PC-3 (cell line): ENCODE measurements around the gene COA6. TPM values are rescaled to one million over a fixed set of nuclear protein-coding genes. Genes with fewer than 3 reads are reported as not detected.
A peak's percentile ranks its signal among the peaks of the same experiment; 100 is the strongest.

ENCODE experiments used
- ATAC-seq: fragments of 200-7000 bp; cut with Tn5 transposase; 2 replicates; pipeline ENCODE4 v1.9.1; 2020; ENCODE audit warnings: mild to moderate bottlenecking, moderate library complexity
- BruUV-seq: library from RNA; stranded (reverse); fragments of 400-500 nt; replicated peaks from 2 replicates; lab custom pipeline; 2021; lab: Mats Ljungman, UMichigan
- CTCF ChIA-PET: fragments of 300-600 bp; sonication (Branson Sonifier 250); formaldehyde crosslinking; loops from one replicate; lab custom pipeline; 2022; ENCODE audit warnings: antibody characterized with exemption; lab: Charles Lee
- POLR2A ChIA-PET: fragments of 300-600 bp; sonication (Branson Sonifier 250); formaldehyde crosslinking; loops from one replicate; lab custom pipeline; 2022; ENCODE audit warnings: antibody characterized with exemption; ENCODE audit not compliant: unreplicated experiment; lab: Charles Lee
- DNase-seq: peaks from one replicate; pipeline ENCODE4 v3.0.0-alpha.2; 2015
- H2AFZ ChIP-seq: fragments of 300-600 bp; sonication (generic); 2 replicates; pipeline ENCODE4 v1.6.0; 2016; ENCODE audit warnings: antibody characterized with exemption, low read length
- H3F3A ChIP-seq: fragments of 300-600 bp; sonication (generic); one replicate; pipeline ENCODE4 v1.6.0; 2017; ENCODE audit warnings: antibody characterized with exemption, low read length, control low read depth, mild to moderate bottlenecking; ENCODE audit not compliant: unreplicated experiment
- H3K27ac ChIP-seq: fragments of 300-600 bp; sonication (generic); 2 replicates; pipeline ENCODE4 v1.5.1; 2016; ENCODE audit warnings: mild to moderate bottlenecking, low read length
- H3K27me3 ChIP-seq: fragments of 300-600 bp; sonication (generic); 2 replicates; pipeline ENCODE4 v1.6.1; 2016; ENCODE audit warnings: low read length, mixed read lengths
- H3K36me3 ChIP-seq: fragments of 300-600 bp; sonication (generic); 2 replicates; pipeline ENCODE4 v1.6.1; 2016; ENCODE audit warnings: low read depth, mixed run types, low read length, mixed read lengths
- H3K4me1 ChIP-seq: fragments of 300-600 bp; sonication (generic); 2 replicates; pipeline ENCODE4 v1.5.1; 2016; ENCODE audit warnings: low read length; ENCODE audit not compliant: insufficient read depth
- H3K4me2 ChIP-seq: fragments of 300-600 bp; sonication (generic); 2 replicates; pipeline ENCODE4 v1.6.0; 2016; ENCODE audit warnings: low read length
- H3K4me3 ChIP-seq: fragments of 300-600 bp; sonication (generic); 2 replicates; pipeline ENCODE4 v1.5.1; 2016; ENCODE audit warnings: mild to moderate bottlenecking, low read length, mixed read lengths
- H3K79me2 ChIP-seq: fragments of 300-600 bp; sonication (generic); 2 replicates; pipeline ENCODE4 v1.6.1; 2017; ENCODE audit warnings: low read length, mixed read lengths
- H3K9ac ChIP-seq: fragments of 300-600 bp; sonication (generic); 2 replicates; pipeline ENCODE4 v1.6.0; 2016; ENCODE audit warnings: mild to moderate bottlenecking, low read length
- H3K9me2 ChIP-seq: fragments of 300-600 bp; sonication (generic); replicated peaks from 2 replicates; pipeline ENCODE4 v1.6.1; 2016; ENCODE audit warnings: mixed run types, low read length, mixed read lengths
- H3K9me3 ChIP-seq: fragments of 300-600 bp; sonication (generic); 2 replicates; pipeline ENCODE4 v1.6.1; 2016; ENCODE audit warnings: low read length, mixed read lengths
- H4K20me1 ChIP-seq: fragments of 300-600 bp; sonication (generic); 2 replicates; pipeline ENCODE4 v1.6.1; 2016; ENCODE audit warnings: low read length, mixed read lengths
- CTCF ChIP-seq: fragments of 300-600 bp; sonication (generic); conservative IDR thresholded peaks from 2 replicates; pipeline ENCODE4 v1.5.1; 2017; ENCODE audit warnings: antibody characterized with exemption, low read depth, mild to moderate bottlenecking, low read length
- EZH2 ChIP-seq: fragments of 300-600 bp; sonication (generic); IDR thresholded peaks from one replicate; pipeline ENCODE4 v1.6.1; 2017; ENCODE audit warnings: antibody characterized with exemption, mild to moderate bottlenecking, low read length; ENCODE audit not compliant: unreplicated experiment
- EZH2phosphoT487 ChIP-seq: fragments of 300-600 bp; sonication (generic); IDR thresholded peaks from 2 replicates; pipeline ENCODE4 v1.6.1; 2018; ENCODE audit warnings: mild to moderate bottlenecking, antibody characterized with exemption, low read length, borderline replicate concordance
- intact Hi-C: fragments of 100-400 bp; cut with micrococcal nuclease; formaldehyde crosslinking; loops from 2 replicates; pipeline ENCODE4 v1.9.0; 2023
- total RNA-seq: library from RNA; depleted of rRNA; stranded (reverse); fragments of >200 nt; gene quantifications from 2 replicates; pipeline ENCODE4 v1.2.3, GENCODE V29; 2014

The COA6 gene
- total RNA-seq, 1 experiment from 2014 or later, result 43.1 TPM

DNA sequence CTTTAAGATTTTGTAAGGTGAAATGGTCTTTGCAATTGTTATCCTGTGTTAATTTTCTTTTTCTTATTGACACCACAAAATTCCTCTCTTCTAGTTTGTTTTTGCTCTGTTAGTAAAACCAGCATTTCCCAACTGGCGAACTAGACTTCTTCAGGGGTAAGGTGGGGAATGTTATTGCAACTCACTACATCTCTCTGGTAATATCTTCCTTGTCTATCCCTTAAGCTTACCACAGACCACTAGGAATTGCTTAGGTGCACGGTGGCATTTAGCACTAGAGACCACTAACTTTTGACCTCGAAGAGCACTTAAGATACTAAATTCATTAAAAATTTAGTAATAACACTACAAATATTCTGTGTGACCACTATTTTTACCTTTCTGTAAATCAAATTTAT is 4.2 kb upstream of the COA6 start:
- intact Hi-C loops, result no loop called here
- H4K20me1 ChIP-seq, result no peaks in the 10 kb centered on the region
- no peaks in the 10 kb centered on the region for H3K27me3 ChIP-seq
- H3K9me3 ChIP-seq, result no peaks in the 10 kb centered on the region
- H3K9me2 ChIP-seq, result no peaks in the 10 kb centered on the region
- H3K36me3 ChIP-seq, result no peaks in the 10 kb centered on the region
- peaks cover 19% of the 10 kb centered on the region for H3K79me2 ChIP-seq
- H3K4me3 ChIP-seq, result no peak overlapping the region
- H3F3A ChIP-seq, result no peaks in the 10 kb centered on the region
- no TSS peak for BruUV-seq
- CTCF ChIA-PET, result no interaction called here
- H3K9ac ChIP-seq, result no peak overlapping the region
- DNase-seq (no peak), ATAC-seq (no peak)
- POLR2A ChIA-PET, result no interaction called here
- peaks cover 13% of the 10 kb centered on the region; the same call in 1 of the 2 replicates for H3K4me1 ChIP-seq
- no peak overlapping the region for H2AFZ ChIP-seq
- no peak for TF ChIP-seq CTCF
- TF ChIP-seq EZH2, result no peak
- TF ChIP-seq EZH2phosphoT487, result no peak
- no peak overlapping the region for H3K4me2 ChIP-seq
- peak overlapping the region; percentile 93 for H3K27ac ChIP-seq

GRCh38 chr1:234369784-234370183 is 3.5 kb upstream of the COA6 start:
- Histone ChIP-seq H3K9ac (peak overlapping the region; percentile 46; the same call in 1 of the 2 replicates), H3F3A (no peaks in the 10 kb centered on the region), H3K4me1 (peaks cover 19% of the 10 kb centered on the region), H3K9me2 (no peaks in the 10 kb centered on the region), H3K27ac (peak overlapping the region; percentile 93), H3K79me2 (peaks cover 26% of the 10 kb centered on the region), H3K9me3 (no peaks in the 10 kb centered on the region), H3K4me2 (peak overlapping the region; percentile 72), H4K20me1 (no peaks in the 10 kb centered on the region), H3K36me3 (no peaks in the 10 kb centered on the region), H3K27me3 (no peaks in the 10 kb centered on the region), H3K4me3 (0 out of 2 replicates have a peak overlapping the region, but pooled peaks have one; percentile 7), H2AFZ (0 out of 2 replicates have a peak overlapping the region, but pooled peaks have one; percentile 61)
- no TSS peak for BruUV-seq
- peak; percentile 68 for DNase-seq
- CTCF ChIA-PET, result no interaction called here
- POLR2A ChIA-PET, result no interaction called here
- no peak for TF ChIP-seq CTCF
- no peak for TF ChIP-seq EZH2
- TF ChIP-seq EZH2phosphoT487, result no peak
- intact Hi-C loops, result loop anchor here (5.0 to 10.0 kb wide), 2 partner anchors 85 to 313 kb away; no protein-coding TSS in a partner anchor
- ATAC-seq, result no peak; the same call in 1 of the 2 replicates

DNA sequence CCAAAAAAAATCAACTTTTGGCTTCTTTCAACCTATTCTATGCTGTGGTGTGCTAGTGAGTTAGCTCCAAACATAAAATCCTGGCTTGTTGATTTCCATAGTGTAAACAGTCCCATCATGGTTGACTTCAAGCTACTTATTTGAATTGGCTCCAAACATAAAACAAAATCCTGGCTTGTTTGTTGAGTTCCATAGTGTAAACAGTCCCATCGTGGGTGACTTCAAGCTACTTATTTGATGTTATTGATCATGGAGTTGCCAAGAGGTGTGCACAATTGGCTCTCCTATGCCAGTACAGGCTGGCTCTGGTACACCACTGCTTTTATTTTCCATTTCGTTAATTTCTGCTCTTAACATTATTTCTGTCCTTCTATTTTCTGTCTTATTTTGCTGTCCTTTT is 1.8 kb upstream of the COA6 start:
- no peak overlapping the region for H2AFZ ChIP-seq
- ATAC-seq (no peak), DNase-seq (peak; percentile 7)
- no peaks in the 10 kb centered on the region for H3K27me3 ChIP-seq
- peak overlapping the region; percentile 92 for H3K4me2 ChIP-seq
- intact Hi-C loops, result loop anchor here (5.0 to 10.0 kb wide), 2 partner anchors 83 to 311 kb away; no protein-coding TSS in a partner anchor
- CTCF ChIA-PET, result no interaction called here
- BruUV-seq, result no TSS peak
- peaks cover 36% of the 10 kb centered on the region for H3K79me2 ChIP-seq
- H3K9me2 ChIP-seq, result no peaks in the 10 kb centered on the region
- H3K4me1 ChIP-seq, result peaks cover 19% of the 10 kb centered on the region
- TF ChIP-seq CTCF, result no peak
- TF ChIP-seq EZH2phosphoT487, result no peak
- no peak for TF ChIP-seq EZH2
- H3K27ac ChIP-seq, result no peak overlapping the region
- POLR2A ChIA-PET, result interaction anchor here (0.5 to 0.6 kb wide), 3 partner anchors 87 to 1270 kb away, joined by 3 to 5 read pairs (median 3); partner anchors contain the start of gene TBCE
- no peak overlapping the region for H3K9ac ChIP-seq
- H3K4me3 ChIP-seq, result no peak overlapping the region
- H4K20me1 ChIP-seq, result no peaks in the 10 kb centered on the region
- no peaks in the 10 kb centered on the region for H3F3A ChIP-seq
- H3K36me3 ChIP-seq, result no peaks in the 10 kb centered on the region; the same call in 1 of the 2 replicates
- no peaks in the 10 kb centered on the region for H3K9me3 ChIP-seq
